A673 (cell line): Measurements from ENCODE around the gene CLN5. TPM values are rescaled to one million over a fixed set of nuclear protein-coding genes. Genes with fewer than 3 reads are reported as not detected.

ENCODE experiments used
- BruUV-seq: library from RNA; stranded (reverse); fragments of 400-500 nt; replicated peaks from 2 replicates; lab custom pipeline; 2021; lab: Mats Ljungman, UMichigan
- CTCF ChIA-PET: fragments of 300-600 bp; sonication (Branson Sonifier 250); formaldehyde crosslinking; loops from one replicate; lab custom pipeline; 2022; ENCODE audit warnings: antibody characterized with exemption; lab: Charles Lee
- POLR2A ChIA-PET: fragments of 300-600 bp; sonication (Branson Sonifier 250); formaldehyde crosslinking; loops from one replicate; lab custom pipeline; 2022; ENCODE audit warnings: antibody characterized with exemption; ENCODE audit not compliant: low non-redundant PET; lab: Charles Lee
- DNase-seq: peaks from one replicate; pipeline ENCODE4 v3.0.0-alpha.2; 2015; ENCODE audit warnings: low spot score
- H3K27ac ChIP-seq: fragments of 200-600 bp; sonication (generic); 2 replicates; pipeline ENCODE4 v1.5.1; 2016; ENCODE audit warnings: mixed run types, low read depth, mild to moderate bottlenecking, mixed read lengths, antibody characterized with exemption, low read length; ENCODE audit not compliant: poor library complexity, severe bottlenecking
- H3K27me3 ChIP-seq: fragments of 200-600 bp; sonication (generic); replicated peaks from 2 replicates; pipeline ENCODE4 v1.6.1; 2017; ENCODE audit warnings: mixed run types, low read depth, mild to moderate bottlenecking, mixed read lengths, antibody characterized with exemption, low read length; ENCODE audit not compliant: insufficient read depth, poor library complexity
- H3K36me3 ChIP-seq: fragments of 200-600 bp; sonication (generic); 2 replicates; pipeline ENCODE4 v1.6.1; 2016; ENCODE audit warnings: mixed run types, mild to moderate bottlenecking, mixed read lengths, antibody characterized with exemption, low read length; ENCODE audit not compliant: insufficient read depth, poor library complexity, severe bottlenecking
- H3K4me1 ChIP-seq: fragments of 200-600 bp; sonication (generic); 2 replicates; pipeline ENCODE4 v1.6.1; 2017; ENCODE audit warnings: mixed run types, mild to moderate bottlenecking, mixed read lengths, antibody characterized with exemption, low read length; ENCODE audit not compliant: insufficient read depth, poor library complexity, severe bottlenecking
- H3K4me3 ChIP-seq: fragments of 200-600 bp; sonication (generic); 2 replicates; pipeline ENCODE4 v1.5.1; 2016; ENCODE audit warnings: low read depth, mixed run types, mild to moderate bottlenecking, mixed read lengths, low read length; ENCODE audit not compliant: poor library complexity, severe bottlenecking
- H3K9me3 ChIP-seq: fragments of 200-600 bp; sonication (generic); 2 replicates; pipeline ENCODE4 v1.6.1; 2016; ENCODE audit warnings: mixed run types, low read depth, mild to moderate bottlenecking, mixed read lengths, antibody characterized with exemption, low read length; ENCODE audit not compliant: poor library complexity, severe bottlenecking
- EZH2 ChIP-seq: fragments of 200-600 bp; sonication (generic); IDR thresholded peaks from 2 replicates; pipeline ENCODE4 v1.6.1; 2017; ENCODE audit warnings: borderline replicate concordance, low read depth, mild to moderate bottlenecking, mixed read lengths, antibody characterized with exemption, low read length; ENCODE audit not compliant: poor library complexity, severe bottlenecking
- intact Hi-C: fragments of 100-400 bp; cut with micrococcal nuclease; formaldehyde crosslinking; loops from one replicate; pipeline ENCODE4 v1.10.0; 2022; ENCODE audit not compliant: unreplicated experiment
- total RNA-seq: library from RNA; stranded (reverse); gene quantifications from 2 replicates; pipeline ENCODE4 v1.2.3, GENCODE V29; 2021
- TF ChIP-seq, protein P1 (sequence below): fragments of 300-800, 200-600 bp; sonication (generic); conservative IDR thresholded peaks from 2 replicates; pipeline ENCODE4 v1.5.1; 2017; ENCODE audit warnings: low read depth, mild to moderate bottlenecking, antibody characterized with exemption, low read length, moderate library complexity, mixed read lengths

CLN5 gene
- total RNA-seq, 1 experiment from 2014 or later = 13.7 TPM

- CTCF ChIA-PET = interaction anchor here (0.5 kb wide), 1 partner anchor 1101 kb away, joined by 3 read pairs; no protein-coding TSS in a partner anchor
- no peaks in the 10 kb centered on the region for H3K9me3 ChIP-seq
Observed at GRCh38 chr13:76976490-76976889, 15.4 kb upstream of the CLN5 start.

DNA sequence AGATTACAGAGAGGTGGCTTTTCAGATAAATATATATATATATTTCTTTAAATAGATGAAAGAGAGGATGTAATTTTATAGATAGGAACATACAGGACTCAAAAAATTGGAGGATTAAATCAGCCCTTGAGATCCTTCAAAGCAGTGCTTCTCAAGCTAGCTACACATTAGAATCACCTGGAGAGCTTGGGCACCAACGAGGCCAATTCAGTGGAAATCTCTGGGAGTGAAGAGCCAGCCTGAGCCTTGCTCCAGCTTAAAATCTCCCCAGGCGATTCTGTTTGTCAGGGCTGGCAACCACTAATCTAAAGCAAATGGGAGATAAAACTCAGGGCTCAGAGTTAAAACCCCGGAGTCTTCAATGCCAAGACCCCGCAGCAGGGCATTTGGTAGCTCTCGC lies 15.0 kb upstream of the CLN5 start:
- no TSS peak for BruUV-seq
- no peak for DNase-seq
- intact Hi-C loops = no loop called here
- Histone ChIP-seq H3K27me3 (peaks cover 33% of the 10 kb centered on the region), H3K27ac (no peak overlapping the region), H3K36me3 (no peaks in the 10 kb centered on the region), H3K4me1 (no peaks in the 10 kb centered on the region), H3K9me3 (no peaks in the 10 kb centered on the region), H3K4me3 (no peak overlapping the region)
- ChIA-PET POLR2A (no interaction called here), CTCF (interaction anchor here (0.5 kb wide), 1 partner anchor 1101 kb away, joined by 3 read pairs; no protein-coding TSS in a partner anchor)
- TF ChIP-seq, protein P1, sequence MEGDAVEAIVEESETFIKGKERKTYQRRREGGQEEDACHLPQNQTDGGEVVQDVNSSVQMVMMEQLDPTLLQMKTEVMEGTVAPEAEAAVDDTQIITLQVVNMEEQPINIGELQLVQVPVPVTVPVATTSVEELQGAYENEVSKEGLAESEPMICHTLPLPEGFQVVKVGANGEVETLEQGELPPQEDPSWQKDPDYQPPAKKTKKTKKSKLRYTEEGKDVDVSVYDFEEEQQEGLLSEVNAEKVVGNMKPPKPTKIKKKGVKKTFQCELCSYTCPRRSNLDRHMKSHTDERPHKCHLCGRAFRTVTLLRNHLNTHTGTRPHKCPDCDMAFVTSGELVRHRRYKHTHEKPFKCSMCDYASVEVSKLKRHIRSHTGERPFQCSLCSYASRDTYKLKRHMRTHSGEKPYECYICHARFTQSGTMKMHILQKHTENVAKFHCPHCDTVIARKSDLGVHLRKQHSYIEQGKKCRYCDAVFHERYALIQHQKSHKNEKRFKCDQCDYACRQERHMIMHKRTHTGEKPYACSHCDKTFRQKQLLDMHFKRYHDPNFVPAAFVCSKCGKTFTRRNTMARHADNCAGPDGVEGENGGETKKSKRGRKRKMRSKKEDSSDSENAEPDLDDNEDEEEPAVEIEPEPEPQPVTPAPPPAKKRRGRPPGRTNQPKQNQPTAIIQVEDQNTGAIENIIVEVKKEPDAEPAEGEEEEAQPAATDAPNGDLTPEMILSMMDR = no peak
- no peak for TF ChIP-seq EZH2

More at GRCh38 chr13:76976490-76976889, 15.4 kb upstream of the CLN5 start:
- POLR2A ChIA-PET = no interaction called here
- no TSS peak for BruUV-seq
- Histone ChIP-seq H3K4me3 (no peak overlapping the region), H3K4me1 (no peaks in the 10 kb centered on the region), H3K27me3 (peaks cover 29% of the 10 kb centered on the region), H3K27ac (no peak overlapping the region), H3K36me3 (no peaks in the 10 kb centered on the region)
- intact Hi-C loops = no loop called here
- no peak for DNase-seq
- TF ChIP-seq, protein P1 = no peak
- no peak for TF ChIP-seq EZH2

DNA sequence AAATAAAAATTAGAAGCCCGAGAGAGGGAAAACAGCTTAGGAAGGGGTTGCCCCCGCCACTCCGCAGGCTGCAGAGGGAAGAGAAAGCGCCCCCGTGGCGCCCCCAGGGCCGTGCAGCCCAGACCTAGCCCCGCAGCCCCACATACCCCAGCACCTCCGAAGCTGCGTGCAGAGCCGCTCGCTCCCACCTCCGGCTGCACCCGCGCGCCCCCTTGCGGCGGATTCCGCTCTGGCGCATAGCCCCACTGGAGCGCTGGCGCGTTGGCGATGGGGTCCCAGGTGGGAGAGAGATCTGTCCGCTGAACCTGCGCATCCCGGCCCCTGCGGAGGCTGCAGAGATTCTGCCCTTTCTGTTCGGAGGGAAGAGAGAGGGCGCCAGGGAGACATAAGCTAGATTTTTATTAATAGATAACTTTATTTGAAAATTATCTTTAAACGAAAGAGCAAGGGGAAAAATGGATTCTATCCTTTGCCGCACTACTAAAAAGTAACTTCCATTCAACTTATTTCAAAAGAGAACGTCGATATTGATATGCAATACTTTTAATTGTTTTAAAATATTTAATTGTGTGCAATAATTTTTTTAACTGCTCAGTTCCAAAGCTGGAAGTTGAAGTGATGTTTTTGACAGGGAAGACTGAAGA lies 11.7 kb upstream of the CLN5 start:
- no peak overlapping the region for H3K27ac ChIP-seq
- TF ChIP-seq, protein P1 = peak; percentile 98
- no peak for TF ChIP-seq EZH2
- no TSS peak for BruUV-seq
- no peaks in the 10 kb centered on the region for H3K36me3 ChIP-seq
- intact Hi-C loops = loop anchor here (5.0 kb wide), 1 partner anchor 78 kb away; no protein-coding TSS in a partner anchor
- no peaks in the 10 kb centered on the region for H3K4me1 ChIP-seq
- H3K9me3 ChIP-seq = no peaks in the 10 kb centered on the region
- DNase-seq = peak; percentile 77
- peak overlapping the region; percentile 34 for H3K4me3 ChIP-seq
- peaks cover 38% of the 10 kb centered on the region for H3K27me3 ChIP-seq
- ChIA-PET POLR2A (no interaction called here), CTCF (interaction anchor here (0.6 to 1.1 kb wide), 2 partner anchors 15 to 22 kb away, joined by 3 to 6 read pairs; no protein-coding TSS in a partner anchor)
